ENCODE data around the gene DHCR7.

Gene DHCR7

GRCh38 chr11:71429701-71430100 is 18.5 kb downstream of the DHCR7 start:
- TF ChIP-seq CTCF (IDR thresholded peaks at IDR 0.05) = no peak
- Histone ChIP-seq H3K9me3 (no peaks in the 10 kb centered on the region), H3K4me3 (no peak overlapping the region), H3K4me1 (no peaks in the 10 kb centered on the region), H3K27ac (no peak overlapping the region), H3K36me3 (peaks cover 0 to 2% (median 0%) of the 10 kb centered on the region in 3 donors), H3K27me3 (no peaks in the 10 kb centered on the region)
- no peak for DNase-seq
- intact Hi-C loops (cut with DNase I; ENCODE audit: low total_unique reads) = no loop called here

GRCh38 chr11:71428861-71429435 is 19.2 kb downstream of the DHCR7 start:
- DNase-seq = peak; percentile 80 to 82
- no peaks in the 10 kb centered on the region for H3K9me3 ChIP-seq
- intact Hi-C loops (cut with DNase I; ENCODE audit: low total_unique reads) = no loop called here
- H3K36me3 ChIP-seq = no peaks in the 10 kb centered on the region
- H3K27ac ChIP-seq = no peak overlapping the region
- no peaks in the 10 kb centered on the region for H3K4me1 ChIP-seq
- no peak overlapping the region for H3K4me3 ChIP-seq
- no peak for TF ChIP-seq CTCF (IDR thresholded peaks at IDR 0.05)
- no peaks in the 10 kb centered on the region for H3K27me3 ChIP-seq

GRCh38 chr11:71426413-71426812 is 21.8 kb downstream of the DHCR7 start:
- intact Hi-C loops (cut with DNase I; ENCODE audit: low total_unique reads) = no loop called here
- H3K9me3 ChIP-seq = no peaks in the 10 kb centered on the region
- no peak overlapping the region for H3K4me3 ChIP-seq
- H3K27ac ChIP-seq = no peak overlapping the region
- TF ChIP-seq CTCF (IDR thresholded peaks at IDR 0.05) = no peak
- no peak for DNase-seq
- H3K4me1 ChIP-seq = no peaks in the 10 kb centered on the region
- H3K36me3 ChIP-seq = no peaks in the 10 kb centered on the region
- peaks cover 0 to under 1% of the 10 kb centered on the region in 2 donors for H3K27me3 ChIP-seq

- H3K4me3 ChIP-seq = no peak overlapping the region
- no peak overlapping the region for H3K27ac ChIP-seq
- no peaks in the 10 kb centered on the region for H3K9me3 ChIP-seq
- TF ChIP-seq CTCF (IDR thresholded peaks at IDR 0.05) = no peak
- peaks cover 0 to 6% of the 10 kb centered on the region in 2 donors for H3K27me3 ChIP-seq
- no peaks in the 10 kb centered on the region for H3K36me3 ChIP-seq
- intact Hi-C loops (cut with DNase I; ENCODE audit: low total_unique reads) = no loop called here
- no peaks in the 10 kb centered on the region for H3K4me1 ChIP-seq
- no peak for DNase-seq
Observed at GRCh38 chr11:71425860-71426259, 22.3 kb downstream of the DHCR7 start.

- Histone ChIP-seq H3K4me1 (no peaks in the 10 kb centered on the region), H3K27me3 (peaks cover 0 to 11% of the 10 kb centered on the region in 2 donors), H3K27ac (no peak overlapping the region), H3K9me3 (no peaks in the 10 kb centered on the region), H3K4me3 (no peak overlapping the region), H3K36me3 (no peaks in the 10 kb centered on the region)
- intact Hi-C loops (cut with DNase I; ENCODE audit: low total_unique reads) = no loop called here
- DNase-seq = no peak
- no peak for TF ChIP-seq CTCF (IDR thresholded peaks at IDR 0.05)
Observed at GRCh38 chr11:71425409-71425808, 22.8 kb downstream of the DHCR7 start.
